D341Med (cell line): Measurements from ENCODE around the gene ARMC2.
"Not testable (repeated sequence)": the region's sequence is repeated elsewhere in the genome, so short reads cannot be mapped to it uniquely, and the experiment has no call there.

ENCODE experiments used
- DNase-seq: peaks from one replicate; pipeline ENCODE4 v3.0.0; 2012; ENCODE audit warnings: low spot score

The ARMC2 gene, protein sequence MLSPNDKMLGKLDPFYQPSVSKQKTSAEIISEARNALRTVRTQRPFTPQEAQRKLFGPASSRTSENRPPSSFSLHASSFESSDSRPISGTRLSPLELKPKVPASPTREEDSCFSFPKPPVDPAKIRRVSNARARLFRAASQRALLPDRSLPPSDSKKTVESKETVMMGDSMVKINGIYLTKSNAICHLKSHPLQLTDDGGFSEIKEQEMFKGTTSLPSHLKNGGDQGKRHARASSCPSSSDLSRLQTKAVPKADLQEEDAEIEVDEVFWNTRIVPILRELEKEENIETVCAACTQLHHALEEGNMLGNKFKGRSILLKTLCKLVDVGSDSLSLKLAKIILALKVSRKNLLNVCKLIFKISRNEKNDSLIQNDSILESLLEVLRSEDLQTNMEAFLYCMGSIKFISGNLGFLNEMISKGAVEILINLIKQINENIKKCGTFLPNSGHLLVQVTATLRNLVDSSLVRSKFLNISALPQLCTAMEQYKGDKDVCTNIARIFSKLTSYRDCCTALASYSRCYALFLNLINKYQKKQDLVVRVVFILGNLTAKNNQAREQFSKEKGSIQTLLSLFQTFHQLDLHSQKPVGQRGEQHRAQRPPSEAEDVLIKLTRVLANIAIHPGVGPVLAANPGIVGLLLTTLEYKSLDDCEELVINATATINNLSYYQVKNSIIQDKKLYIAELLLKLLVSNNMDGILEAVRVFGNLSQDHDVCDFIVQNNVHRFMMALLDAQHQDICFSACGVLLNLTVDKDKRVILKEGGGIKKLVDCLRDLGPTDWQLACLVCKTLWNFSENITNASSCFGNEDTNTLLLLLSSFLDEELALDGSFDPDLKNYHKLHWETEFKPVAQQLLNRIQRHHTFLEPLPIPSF

DNA sequence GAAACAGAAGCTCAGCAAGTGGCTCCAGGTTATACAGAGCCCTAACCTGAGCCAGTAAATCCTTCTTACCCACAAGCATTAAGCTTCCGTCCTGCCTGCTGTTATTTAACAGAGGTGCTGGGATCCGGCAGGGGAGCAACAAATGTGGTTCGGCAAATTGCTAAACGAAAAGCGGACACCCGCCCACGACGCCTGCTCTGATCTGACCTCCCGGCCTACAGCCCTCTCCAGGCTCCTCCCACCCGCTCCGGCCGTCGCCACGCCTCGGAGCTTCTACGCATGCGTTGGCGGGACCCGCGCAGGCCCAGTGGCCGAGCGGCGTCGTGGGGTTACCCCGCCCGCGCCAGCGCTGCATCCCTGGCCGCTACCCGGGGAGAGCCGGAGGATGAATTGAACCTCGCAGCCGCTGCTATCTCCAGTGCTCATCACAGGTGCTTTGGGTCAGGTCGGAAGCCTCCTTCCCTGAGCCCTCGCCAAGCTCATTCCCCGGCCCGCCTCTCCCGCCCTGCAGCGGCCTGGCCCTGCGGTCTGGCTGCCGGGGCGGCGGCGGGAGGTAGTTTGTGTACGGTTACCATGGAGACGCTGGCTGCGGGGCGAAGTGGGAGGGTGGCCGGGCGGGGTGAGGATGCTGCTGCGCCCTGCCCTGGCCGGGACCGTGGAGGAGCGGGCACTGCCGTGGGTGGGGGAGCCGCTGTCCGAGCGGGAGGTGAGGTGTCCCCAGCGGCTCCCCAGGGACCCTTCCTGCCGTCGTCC is at the start of gene ARMC2:
Gene ARMC2, plus strand, starts transcription at position 307 of the 753 bp plus-strand sequence. CDS start 5,846 bp downstream, outside the sequence.
- peak; percentile 97 for DNase-seq

DNA sequence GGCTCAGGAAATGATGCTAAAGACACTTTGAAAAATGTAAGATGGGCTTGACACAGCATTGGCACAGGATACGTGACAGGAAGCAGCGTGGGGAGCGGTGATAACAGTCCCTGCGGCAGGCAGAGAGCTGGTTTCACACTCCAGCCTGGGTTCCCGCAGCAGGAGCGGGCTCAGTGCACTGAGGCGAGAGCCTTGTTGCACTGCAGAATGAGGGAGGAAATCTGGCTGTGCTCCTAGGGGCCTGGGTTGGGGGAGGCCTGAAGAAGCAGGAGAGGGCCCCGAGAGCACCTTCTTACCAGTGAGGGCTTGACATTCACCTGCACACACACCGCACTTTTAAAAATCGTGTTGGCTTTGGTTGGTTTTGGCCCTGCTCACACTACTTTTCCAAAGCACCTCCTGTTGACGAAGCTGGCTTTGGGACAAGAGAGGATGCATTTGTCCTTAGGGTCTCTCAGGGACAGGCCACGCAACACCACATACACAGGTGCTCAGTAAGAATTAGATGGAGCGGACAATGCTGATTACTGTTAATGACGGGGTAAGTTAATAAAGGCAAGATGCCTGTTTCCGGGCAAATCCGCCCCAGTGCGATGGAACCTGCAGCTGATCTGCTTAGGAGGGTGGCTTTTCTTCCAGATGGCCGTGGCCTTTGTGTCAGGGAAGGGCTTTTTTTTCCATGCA is 49.4 kb upstream of the ARMC2 start:
- peak; percentile 60 for DNase-seq

GRCh38 chr6:108799354-108799717 is 48.9 kb upstream of the ARMC2 start:
- DNase-seq, result no peak

DNA sequence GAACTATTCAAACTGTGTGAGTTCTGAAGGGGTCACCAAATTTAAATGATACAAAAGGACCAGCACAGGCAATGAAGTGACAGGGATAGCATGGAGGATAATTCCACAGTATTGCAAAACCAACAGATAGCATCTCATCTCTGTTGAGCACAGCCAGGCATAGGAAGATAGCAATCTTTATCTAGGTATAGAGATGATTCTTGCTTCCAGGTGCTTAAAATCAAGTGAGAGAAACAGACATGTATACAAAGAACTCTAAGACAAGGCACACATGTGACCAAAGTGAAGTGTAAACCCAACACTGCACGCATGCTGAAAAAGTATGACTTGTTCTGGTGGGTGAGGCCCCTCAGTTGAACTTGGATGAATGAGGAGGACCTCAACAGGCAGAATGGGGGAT is 48.4 kb upstream of the ARMC2 start:
- no peak for DNase-seq

- DNase-seq, result peak; percentile 37
Measured at GRCh38 chr6:108800427-108800864, 47.8 kb upstream of the ARMC2 start.

DNA sequence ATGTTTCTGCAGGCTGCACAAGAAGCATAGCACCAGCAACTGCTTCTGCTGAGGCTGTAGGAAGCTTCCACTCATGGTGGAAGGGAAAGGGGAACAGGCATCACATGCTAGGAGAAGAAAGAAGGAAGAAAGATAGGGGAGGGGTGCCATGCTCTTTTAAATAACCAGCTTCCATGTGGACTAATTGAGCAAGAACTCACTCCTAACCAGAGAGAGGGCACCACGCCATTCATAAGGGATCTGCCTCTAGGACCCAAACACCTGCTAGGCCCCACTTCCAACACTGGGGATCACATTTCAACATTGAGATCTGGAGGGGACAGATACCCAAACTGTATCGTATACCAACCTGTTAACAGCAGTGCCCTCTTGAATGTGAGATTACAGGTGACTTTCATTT is 46.9 kb upstream of the ARMC2 start:
- no peak for DNase-seq

- DNase-seq, result no peak
Measured at GRCh38 chr6:108803982-108804490, 44.2 kb upstream of the ARMC2 start.

DNA sequence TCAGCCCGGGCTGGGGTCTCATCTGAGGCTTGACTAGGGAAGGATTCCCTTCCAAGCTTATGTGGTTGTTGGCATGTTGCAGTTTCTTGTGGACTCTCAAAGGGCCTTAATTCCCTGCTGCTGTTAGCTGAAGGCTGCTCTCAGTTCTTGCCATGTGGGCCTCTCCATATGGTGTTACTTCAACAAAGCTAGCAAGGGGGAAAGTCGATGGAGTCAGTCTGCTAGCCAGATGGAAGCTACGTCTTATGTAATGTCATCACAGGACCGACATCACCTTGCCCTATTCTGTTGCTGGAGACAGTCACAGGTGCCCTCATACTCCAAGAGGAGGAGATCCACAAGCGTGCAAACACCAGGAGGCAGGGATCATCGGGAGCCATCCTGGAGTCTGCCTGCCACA is 43.3 kb upstream of the ARMC2 start:
- DNase-seq, result no peak

GRCh38 chr6:108805611-108806167 is 42.5 kb upstream of the ARMC2 start:
- DNase-seq, result no peak

DNA sequence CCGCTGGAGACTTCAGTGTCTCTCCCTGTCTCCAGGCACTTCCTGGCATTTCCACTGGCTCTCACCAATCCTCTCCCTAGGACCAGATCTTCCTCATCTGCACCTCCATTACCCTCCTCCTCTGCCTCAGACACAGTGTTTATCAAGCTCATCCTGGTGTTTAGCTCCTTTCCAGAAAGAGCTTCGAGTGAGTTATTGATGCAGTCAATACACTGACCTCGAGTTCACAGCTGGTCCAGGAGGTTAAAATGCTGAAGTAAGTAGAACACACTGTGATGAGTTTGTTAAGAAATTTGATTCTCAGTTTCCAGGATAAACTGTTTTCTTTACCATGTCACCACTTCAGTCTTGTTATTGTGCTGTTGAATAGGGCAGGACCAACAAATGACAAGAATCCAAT is 42.1 kb upstream of the ARMC2 start:
- no peak for DNase-seq

DNA sequence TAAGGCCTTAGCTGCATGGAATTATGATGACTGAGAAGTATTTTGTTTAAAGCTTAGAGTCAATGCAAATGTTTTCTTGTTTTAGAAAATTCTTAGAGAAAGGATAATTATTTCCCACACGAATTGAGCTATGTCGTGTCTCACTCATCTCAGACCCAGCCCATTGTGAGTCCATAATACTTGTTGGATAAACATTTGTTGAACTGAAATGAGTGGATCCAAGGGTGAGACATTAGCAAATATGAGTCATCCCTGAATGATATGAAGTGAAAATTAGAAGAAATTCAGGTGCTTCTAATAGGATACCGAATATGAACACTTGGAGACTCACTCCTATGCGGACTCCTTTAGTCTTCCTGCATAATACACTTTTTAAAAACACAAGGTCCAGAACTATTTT is 41.6 kb upstream of the ARMC2 start:
- DNase-seq, result no peak

GRCh38 chr6:108807928-108808327 is 40.3 kb upstream of the ARMC2 start:
- no peak for DNase-seq

GRCh38 chr6:108809211-108809610 is 39.0 kb upstream of the ARMC2 start:
- no peak for DNase-seq

GRCh38 chr6:108810057-108810643 is 38.1 kb upstream of the ARMC2 start:
- DNase-seq, result no peak

GRCh38 chr6:108811490-108811889 is 36.7 kb upstream of the ARMC2 start:
- DNase-seq, result no peak

DNA sequence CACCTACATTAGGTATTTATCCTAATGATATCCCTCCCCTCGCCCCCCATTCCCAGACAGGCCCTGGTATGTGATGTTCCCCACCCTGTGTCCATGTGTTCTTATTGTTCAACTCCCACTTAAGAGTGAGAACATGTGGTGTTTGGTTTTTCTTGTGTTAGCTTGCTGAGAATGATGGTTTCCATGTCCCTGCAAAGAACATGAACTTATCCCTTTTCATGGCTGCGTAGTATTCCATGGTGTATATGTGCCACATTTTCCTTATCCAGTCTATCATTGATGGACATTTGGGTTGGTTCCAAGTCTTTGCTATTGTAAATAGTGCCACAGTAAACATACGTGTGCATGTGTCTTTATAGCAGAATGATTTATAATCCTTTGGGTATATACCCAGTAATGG is 35.0 kb upstream of the ARMC2 start:
- DNase-seq, result not testable (repeated sequence)

DNA sequence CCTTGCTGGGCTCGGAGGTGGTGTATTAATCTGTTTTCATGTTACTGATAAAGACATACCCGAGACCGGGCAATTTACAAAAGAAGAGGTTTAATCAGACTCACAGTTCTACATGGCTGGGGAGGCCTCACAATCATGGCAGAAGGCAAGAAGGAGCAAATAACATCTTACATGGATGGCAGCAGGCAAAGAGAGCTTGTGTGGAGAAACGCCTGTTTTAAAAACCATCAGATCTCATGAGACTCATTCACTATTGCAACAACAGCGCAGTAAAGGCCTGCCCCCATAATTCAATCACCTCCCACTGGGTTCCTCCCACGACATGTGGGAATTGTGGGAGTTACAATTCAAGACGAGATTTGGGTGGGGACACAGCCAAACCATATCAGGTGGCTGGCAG is 30.9 kb upstream of the ARMC2 start:
- DNase-seq, result not testable (repeated sequence)

- DNase-seq, result no peak
Measured at GRCh38 chr6:108820006-108820405, 28.2 kb upstream of the ARMC2 start.

DNA sequence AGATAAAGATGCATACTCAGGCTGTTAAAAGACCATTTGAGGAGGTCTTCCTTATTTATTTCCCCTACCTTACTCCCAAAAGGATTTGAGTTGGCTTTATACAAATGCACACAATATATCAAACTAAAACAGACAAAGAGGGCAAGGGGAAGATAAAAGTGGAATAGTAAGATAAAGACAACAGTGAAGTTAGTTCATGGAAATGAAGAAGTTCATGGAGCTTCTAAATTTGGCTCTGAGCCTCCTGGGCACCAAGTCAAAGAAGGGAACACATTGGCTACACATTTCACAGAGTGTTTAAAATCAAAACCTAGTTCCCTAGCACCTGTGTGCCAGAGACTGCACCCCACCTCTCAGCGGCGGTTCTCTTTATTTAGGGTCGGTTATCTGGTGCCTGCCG is 25.8 kb upstream of the ARMC2 start:
- DNase-seq, result no peak

GRCh38 chr6:108825326-108825725 is 22.9 kb upstream of the ARMC2 start:
- DNase-seq, result no peak

DNA sequence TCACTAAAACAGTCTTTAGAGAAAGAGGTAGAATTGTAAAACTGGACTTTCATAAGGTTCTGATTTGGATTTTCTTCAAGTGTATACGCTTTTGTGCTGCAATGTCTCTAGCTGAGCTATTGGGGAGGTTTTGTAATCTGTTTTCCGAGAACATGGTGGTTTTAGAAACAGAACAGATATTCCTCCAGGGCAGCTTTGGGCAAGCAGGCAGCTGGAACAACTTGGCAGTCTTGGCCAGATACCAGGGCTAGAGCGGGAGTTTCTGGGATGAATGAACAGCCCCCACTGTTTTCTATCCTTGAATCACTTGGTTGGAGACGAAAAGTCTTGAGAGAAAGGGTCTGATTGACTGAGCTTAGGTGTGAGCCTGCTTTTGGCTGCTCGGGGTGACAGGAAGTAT is 17.1 kb upstream of the ARMC2 start:
- DNase-seq, result no peak
